GM23248 (cell line): Measurements from ENCODE around the gene CALY.

Experiments used
- EZH2 ChIP-seq: fragments of 200-600 bp; sonication (generic); IDR thresholded peaks from 2 replicates; pipeline ENCODE4 v1.6.1; 2018; ENCODE audit warnings: antibody characterized with exemption, mild to moderate bottlenecking; ENCODE audit not compliant: insufficient read depth, poor library complexity, severe bottlenecking
- EZH2phosphoT487 ChIP-seq: fragments of 200-600 bp; sonication (generic); IDR thresholded peaks from 2 replicates; pipeline ENCODE4 v1.6.1; 2018; ENCODE audit warnings: antibody characterized with exemption, moderate library complexity, mild to moderate bottlenecking, low read depth; ENCODE audit not compliant: insufficient read depth

DNA sequence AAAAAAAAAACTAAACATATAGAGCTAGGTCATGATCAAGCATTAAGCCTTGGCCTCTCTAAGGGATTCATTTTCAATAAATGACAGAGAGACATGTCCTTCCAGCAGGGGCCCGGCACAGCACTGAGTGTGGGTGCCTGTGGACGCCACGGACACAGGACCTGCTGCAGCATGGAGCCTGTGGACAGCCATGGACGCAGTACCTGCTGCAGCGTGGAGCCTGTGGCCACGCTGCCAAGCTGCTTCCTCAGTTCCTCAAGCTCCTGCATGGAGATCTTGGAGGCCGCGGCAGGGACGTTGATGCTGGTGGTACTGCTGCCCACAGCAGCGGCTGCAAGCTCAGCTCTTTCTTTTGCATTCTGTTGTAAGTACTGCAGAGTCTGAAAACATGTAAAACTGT lies 37.5 kb downstream of the CALY start:
- TF ChIP-seq EZH2 (no peak), EZH2phosphoT487 (no peak)
